ENCODE data around the gene MACO1. TPM values are rescaled to one million over a fixed set of nuclear protein-coding genes. Genes with fewer than 3 reads are reported as not detected.

Gene MACO1
- total RNA-seq, 1 experiment from 2014 or later, result 9.8 TPM

DNA sequence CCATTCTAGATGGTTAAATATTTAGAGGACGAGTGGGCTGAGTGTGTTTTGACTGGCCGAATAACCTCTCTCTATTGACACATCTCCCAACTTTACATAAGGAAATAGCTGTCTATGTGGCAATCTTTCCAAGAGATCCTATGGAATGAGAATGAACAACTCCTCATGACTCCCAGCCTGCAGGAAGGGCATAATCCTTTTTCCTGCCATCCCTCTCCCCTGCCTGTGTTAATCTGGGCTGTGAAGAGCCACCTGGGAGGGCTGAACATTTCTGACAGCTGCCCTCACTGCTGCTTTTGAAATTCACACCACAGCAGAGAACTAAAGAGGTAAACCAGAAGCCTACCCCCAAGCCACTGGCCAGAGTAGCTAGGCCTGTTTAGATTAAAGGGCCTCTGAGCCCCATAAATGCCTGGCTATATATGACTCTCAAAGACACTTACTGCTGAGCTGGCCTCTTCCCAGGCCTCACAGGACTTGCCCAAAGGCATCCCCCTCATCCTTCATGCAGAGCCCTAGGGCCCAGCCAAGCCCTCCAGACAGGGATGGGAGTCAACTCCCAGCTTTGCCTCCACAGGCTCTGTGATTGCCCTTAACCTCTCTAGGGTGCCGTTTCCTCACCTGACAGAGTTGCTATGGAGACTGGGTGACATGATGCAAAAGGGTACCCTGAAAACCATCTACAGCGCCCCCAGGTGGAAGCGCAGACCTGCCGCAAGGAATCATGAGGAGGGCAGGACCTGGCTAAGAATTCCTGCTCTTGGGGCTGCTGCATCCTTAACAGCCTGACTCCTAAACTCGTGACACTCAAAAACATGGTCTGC, 70.8 kb downstream of the MACO1 start:
- intact Hi-C loops (cut with micrococcal nuclease), result loop anchor here (5.0 kb wide), 1 partner anchor 296 kb away; no protein-coding TSS in a partner anchor
- ChIA-PET POLR2A (no interaction called here), CTCF (no interaction called here), RAD21 (ENCODE audit: low non-redundant PET in 1 of 2, low total read pairs in 2 of 2, uncharacterized antibody in 2 of 2, unreplicated experiment in 2 of 2) (no interaction called here)
- H3K9me2 ChIP-seq (ENCODE audit: insufficient read depth), result no peaks in the 10 kb centered on the region
- H3K9me3 ChIP-seq (ENCODE audit: control insufficient read depth in 1 of 2, insufficient read depth in 1 of 2, low read depth in 1 of 2, low read length in 2 of 2), result no peaks in the 10 kb centered on the region
- no peaks in the 10 kb centered on the region for H3K79me2 ChIP-seq (ENCODE audit: insufficient read depth, low read length)
- no peak overlapping the region for H3K4me3 ChIP-seq (replicated peaks in 1 of 2; ENCODE audit: low read depth in 1 of 2, low read length in 2 of 2)
- H3K4me1 ChIP-seq (ENCODE audit: control insufficient read depth in 1 of 2, insufficient read depth in 2 of 2, low read length in 2 of 2), result peaks cover 10 to 18% of the 10 kb centered on the region in 2 experiments
- peak; percentile 16 for DNase-seq (ENCODE audit: low read depth, low spot score)
- H2AFZ ChIP-seq (ENCODE audit: low read depth, low read length, poor library complexity, severe bottlenecking), result no peak overlapping the region
- BruUV-seq (replicated peaks), result no TSS peak
- no peaks in the 10 kb centered on the region for H3K27me3 ChIP-seq (ENCODE audit: insufficient read depth, low read length)
- H3K9ac ChIP-seq (ENCODE audit: low read length), result no peak overlapping the region
- H3K27ac ChIP-seq (ENCODE audit: low read depth, low read length), result no peak overlapping the region
- H3K36me3 ChIP-seq (ENCODE audit: control insufficient read depth in 1 of 2, insufficient read depth in 2 of 2, low read length in 2 of 2), result peaks cover 0 to 3% of the 10 kb centered on the region in 2 experiments; a peak in 1 of 4 replicates
- no peaks in the 10 kb centered on the region for H4K20me1 ChIP-seq (ENCODE audit: insufficient read depth)
- no peak for TF ChIP-seq JUND (IDR thresholded peaks at IDR 0.05)
- no peak for TF ChIP-seq YY1 (IDR thresholded peaks at IDR 0.05; ENCODE audit: extremely low read depth, insufficient replicate concordance, low read depth, low read length)
- no peak for TF ChIP-seq MAX (IDR thresholded peaks at IDR 0.05)
- no peak for TF ChIP-seq SIN3A (IDR thresholded peaks at IDR 0.05; ENCODE audit: low read depth)
- no peak for TF ChIP-seq CEBPB (IDR thresholded peaks at IDR 0.05; ENCODE audit: low read depth)
- TF ChIP-seq REST (IDR thresholded peaks at IDR 0.05; ENCODE audit: low read depth), result no peak
- TF ChIP-seq CBX3 (IDR thresholded peaks at IDR 0.05; ENCODE audit: low read depth), result no peak
- TF ChIP-seq, protein P1, sequence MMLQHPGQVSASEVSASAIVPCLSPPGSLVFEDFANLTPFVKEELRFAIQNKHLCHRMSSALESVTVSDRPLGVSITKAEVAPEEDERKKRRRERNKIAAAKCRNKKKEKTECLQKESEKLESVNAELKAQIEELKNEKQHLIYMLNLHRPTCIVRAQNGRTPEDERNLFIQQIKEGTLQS (IDR thresholded peaks at IDR 0.05), result no peak
- no peak for TF ChIP-seq TCF7L2 (IDR thresholded peaks at IDR 0.05; ENCODE audit: borderline replicate concordance, extremely low read depth, insufficient read depth, insufficient read length)
- TF ChIP-seq EZH2 (IDR thresholded peaks at IDR 0.05), result no peak
- TF ChIP-seq POLR2AphosphoS5 (IDR thresholded peaks at IDR 0.05; ENCODE audit: low read depth, low read length), result no peak
- no peak for TF ChIP-seq ELF1 (IDR thresholded peaks at IDR 0.05; ENCODE audit: borderline replicate concordance, low read depth)
- TF ChIP-seq, protein P2, sequence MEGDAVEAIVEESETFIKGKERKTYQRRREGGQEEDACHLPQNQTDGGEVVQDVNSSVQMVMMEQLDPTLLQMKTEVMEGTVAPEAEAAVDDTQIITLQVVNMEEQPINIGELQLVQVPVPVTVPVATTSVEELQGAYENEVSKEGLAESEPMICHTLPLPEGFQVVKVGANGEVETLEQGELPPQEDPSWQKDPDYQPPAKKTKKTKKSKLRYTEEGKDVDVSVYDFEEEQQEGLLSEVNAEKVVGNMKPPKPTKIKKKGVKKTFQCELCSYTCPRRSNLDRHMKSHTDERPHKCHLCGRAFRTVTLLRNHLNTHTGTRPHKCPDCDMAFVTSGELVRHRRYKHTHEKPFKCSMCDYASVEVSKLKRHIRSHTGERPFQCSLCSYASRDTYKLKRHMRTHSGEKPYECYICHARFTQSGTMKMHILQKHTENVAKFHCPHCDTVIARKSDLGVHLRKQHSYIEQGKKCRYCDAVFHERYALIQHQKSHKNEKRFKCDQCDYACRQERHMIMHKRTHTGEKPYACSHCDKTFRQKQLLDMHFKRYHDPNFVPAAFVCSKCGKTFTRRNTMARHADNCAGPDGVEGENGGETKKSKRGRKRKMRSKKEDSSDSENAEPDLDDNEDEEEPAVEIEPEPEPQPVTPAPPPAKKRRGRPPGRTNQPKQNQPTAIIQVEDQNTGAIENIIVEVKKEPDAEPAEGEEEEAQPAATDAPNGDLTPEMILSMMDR (IDR thresholded peaks at IDR 0.05 in 2 of 3, conservative IDR thresholded peaks at IDR 0.05 in 1 of 3; ENCODE audit: borderline replicate concordance in 1 of 3, insufficient read depth in 1 of 3, low read depth in 2 of 3, low read length in 2 of 3), result peak; percentile 22 to 60 (median 50); a peak in 5 of 6 replicates
- TF ChIP-seq FOSL1 (IDR thresholded peaks at IDR 0.05; ENCODE audit: low read depth), result no peak
- TF ChIP-seq RAD21 (IDR thresholded peaks at IDR 0.05; ENCODE audit: low read depth), result peak; percentile 33; the same call in 1 of the 2 replicates
- TF ChIP-seq ZNF274 (IDR thresholded peaks at IDR 0.05; ENCODE audit: low read depth, low read length), result no peak
- no peak for TF ChIP-seq EZH2phosphoT487 (IDR thresholded peaks at IDR 0.05; ENCODE audit: borderline replicate concordance)
- H3K4me2 ChIP-seq (ENCODE audit: low read length), result no peak overlapping the region
- ATAC-seq, result peak; percentile 41
